ENCODE data around the gene MANBA.

MANBA gene

DNA sequence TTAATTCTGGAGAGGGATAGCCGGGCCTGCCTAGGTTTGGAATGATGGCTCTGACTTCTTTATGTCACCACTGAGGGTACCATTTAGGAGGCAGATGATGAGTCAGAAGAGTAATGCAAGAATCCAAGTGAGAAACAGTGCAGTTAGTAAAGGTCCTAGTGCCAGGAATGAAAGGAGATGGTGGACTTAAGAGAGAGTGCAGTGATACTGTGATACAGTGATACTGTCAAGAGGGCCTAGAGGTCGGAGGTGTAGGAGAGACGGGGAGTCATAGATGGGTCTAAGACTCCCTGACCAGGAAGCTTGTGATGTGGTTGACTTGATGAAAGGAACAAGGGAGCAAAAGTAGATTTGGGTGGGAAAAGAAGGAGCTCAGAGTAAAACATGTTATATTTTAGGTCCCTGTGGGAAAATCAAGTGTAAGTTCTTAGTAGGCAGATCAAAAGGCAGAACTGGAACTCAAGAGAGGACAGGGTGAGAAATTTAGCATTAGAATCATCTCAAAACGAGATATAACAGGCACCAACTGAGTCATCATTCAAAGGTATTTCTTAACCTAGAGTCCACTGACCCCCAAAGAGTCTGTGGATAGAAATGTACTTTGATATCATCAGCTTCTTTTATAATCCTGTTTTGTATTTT lies 174.6 kb downstream of the MANBA start:
- no peak overlapping the region for H3K4me3 ChIP-seq (ENCODE audit: control insufficient read depth in 1 of 7, extremely low read depth in 1 of 7, insufficient read depth in 4 of 7, low read depth in 2 of 7, low read length in 6 of 7)
- H3K9me3 ChIP-seq (ENCODE audit: control extremely low read depth in 1 of 5, control insufficient read depth in 4 of 5, insufficient read depth in 2 of 5, low read depth in 1 of 5, low read length in 4 of 5), result peaks cover 5 to 9% (median 8%) of the 10 kb centered on the region in 5 experiments
- no peak overlapping the region for H3K27ac ChIP-seq (ENCODE audit: insufficient read depth in 1 of 2, low read depth in 1 of 2, low read length in 2 of 2, poor library complexity in 1 of 2, severe bottlenecking in 2 of 2)
- 96% methylated on average over 3 of the region's 4 CpGs for WGBS (ENCODE audit: insufficient coverage)
- no peaks in the 10 kb centered on the region for H3K4me1 ChIP-seq (ENCODE audit: control extremely low read depth in 1 of 4, control insufficient read depth in 4 of 4, insufficient read depth in 4 of 4, low read length in 3 of 4)
- no peaks in the 10 kb centered on the region for H3K27me3 ChIP-seq (replicated peaks in 2 of 5; ENCODE audit: control insufficient read depth in 4 of 5, insufficient read depth in 5 of 5, low read length in 4 of 5)
- CTCF ChIA-PET, result interaction anchor here (0.7 to 1.9 kb wide), 3 partner anchors 10 to 137 kb away, joined by 3 to 5 read pairs (median 3); no protein-coding TSS in a partner anchor
- POLR2A ChIA-PET, result interaction anchor here (1.0 kb wide), 1 partner anchor 11 kb away, joined by 3 read pairs; no protein-coding TSS in a partner anchor
- no peak for DNase-seq
- H3K36me3 ChIP-seq (ENCODE audit: control insufficient read depth in 4 of 4, insufficient read depth in 4 of 4, low read length in 3 of 4), result peaks cover 21 to 62% (median 44%) of the 10 kb centered on the region in 4 experiments

DNA sequence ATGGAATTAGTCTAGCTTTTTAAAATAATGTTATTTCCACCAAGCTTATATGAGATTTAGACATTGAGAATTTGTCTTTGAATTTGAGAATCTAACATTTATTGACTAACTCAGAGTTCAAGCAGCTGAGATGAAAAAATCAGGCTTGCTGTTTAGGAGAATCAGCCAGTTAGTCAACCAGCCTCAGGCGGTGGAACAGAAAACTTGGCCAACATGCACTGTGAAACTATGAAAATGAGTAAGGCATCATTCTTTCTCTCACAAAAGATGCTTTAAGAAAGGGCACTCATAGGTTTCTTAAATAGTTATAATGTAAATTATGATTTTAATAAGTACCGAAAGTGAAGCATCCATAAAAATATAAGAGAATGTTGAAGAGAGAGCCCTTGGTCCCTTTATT lies 175.4 kb downstream of the MANBA start:
- no peak for DNase-seq
- Histone ChIP-seq H3K4me1 (ENCODE audit: control extremely low read depth in 1 of 4, control insufficient read depth in 4 of 4, insufficient read depth in 4 of 4, low read length in 3 of 4) (no peaks in the 10 kb centered on the region), H3K4me3 (ENCODE audit: control insufficient read depth in 1 of 7, extremely low read depth in 1 of 7, insufficient read depth in 4 of 7, low read depth in 2 of 7, low read length in 6 of 7) (no peak overlapping the region), H3K27ac (ENCODE audit: insufficient read depth in 1 of 2, low read depth in 1 of 2, low read length in 2 of 2, poor library complexity in 1 of 2, severe bottlenecking in 2 of 2) (no peak overlapping the region), H3K36me3 (ENCODE audit: control insufficient read depth in 4 of 4, insufficient read depth in 4 of 4, low read length in 3 of 4) (peaks cover 14 to 61% (median 42%) of the 10 kb centered on the region in 4 experiments), H3K27me3 (replicated peaks in 2 of 5; ENCODE audit: control insufficient read depth in 4 of 5, insufficient read depth in 5 of 5, low read length in 4 of 5) (no peaks in the 10 kb centered on the region), H3K9me3 (ENCODE audit: control extremely low read depth in 1 of 5, control insufficient read depth in 4 of 5, insufficient read depth in 2 of 5, low read depth in 1 of 5, low read length in 4 of 5) (peaks cover under 1 to 3% (median 2%) of the 10 kb centered on the region in 5 experiments)
- POLR2A ChIA-PET, result interaction anchor here (1.0 kb wide), 1 partner anchor 11 kb away, joined by 3 read pairs; no protein-coding TSS in a partner anchor
- WGBS (ENCODE audit: insufficient coverage), result 89% methylated on average over 1 of the region's 2 CpGs
- CTCF ChIA-PET, result interaction anchor here (0.7 to 1.9 kb wide), 4 partner anchors 9 to 408 kb away, joined by 3 to 5 read pairs (median 4); no protein-coding TSS in a partner anchor

DNA sequence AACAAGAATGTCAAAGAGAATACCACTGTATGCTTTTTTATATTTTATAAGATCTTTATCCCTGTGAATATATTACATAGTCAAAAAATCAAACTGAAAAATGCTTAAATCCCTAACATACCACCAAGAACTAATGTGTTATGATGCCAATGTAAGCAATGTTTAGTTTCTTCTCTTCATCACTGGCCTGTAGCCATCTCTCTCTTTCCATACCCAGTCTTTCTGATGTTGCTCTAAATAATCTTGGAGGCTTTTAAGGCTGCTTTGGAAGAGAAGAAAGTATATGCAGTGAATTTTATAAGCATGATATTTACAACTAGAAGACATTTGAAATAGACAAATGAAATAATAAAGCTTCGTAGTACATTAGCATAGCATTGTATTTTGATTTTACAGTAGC lies 176.7 kb downstream of the MANBA start:
- POLR2A ChIA-PET, result no interaction called here
- peaks cover 14 to 68% (median 40%) of the 10 kb centered on the region in 4 experiments for H3K36me3 ChIP-seq (ENCODE audit: control insufficient read depth in 4 of 4, insufficient read depth in 4 of 4, low read length in 3 of 4)
- WGBS (ENCODE audit: insufficient coverage), result no CpG with 5 or more reads among the region's 1 CpG

More for the DNA sequence above, 176.7 kb downstream of the MANBA start:
- DNase-seq, result no peak
- H3K27ac ChIP-seq (ENCODE audit: insufficient read depth in 1 of 2, low read depth in 1 of 2, low read length in 2 of 2, poor library complexity in 1 of 2, severe bottlenecking in 2 of 2), result no peak overlapping the region
- H3K4me1 ChIP-seq (ENCODE audit: control extremely low read depth in 1 of 4, control insufficient read depth in 4 of 4, insufficient read depth in 4 of 4, low read length in 3 of 4), result no peaks in the 10 kb centered on the region
- H3K4me3 ChIP-seq (ENCODE audit: control insufficient read depth in 1 of 7, extremely low read depth in 1 of 7, insufficient read depth in 4 of 7, low read depth in 2 of 7, low read length in 6 of 7), result no peak overlapping the region
- no peaks in the 10 kb centered on the region for H3K9me3 ChIP-seq (ENCODE audit: control extremely low read depth in 1 of 5, control insufficient read depth in 4 of 5, insufficient read depth in 2 of 5, low read depth in 1 of 5, low read length in 4 of 5)
- H3K27me3 ChIP-seq (replicated peaks in 2 of 5; ENCODE audit: control insufficient read depth in 4 of 5, insufficient read depth in 5 of 5, low read length in 4 of 5), result no peaks in the 10 kb centered on the region
- CTCF ChIA-PET, result interaction anchor here (1.2 to 1.3 kb wide), 2 partner anchors 11 to 73 kb away, joined by 3 to 5 read pairs; no protein-coding TSS in a partner anchor
